ENCODE measurements around the gene DEXI.

Gene DEXI

DNA sequence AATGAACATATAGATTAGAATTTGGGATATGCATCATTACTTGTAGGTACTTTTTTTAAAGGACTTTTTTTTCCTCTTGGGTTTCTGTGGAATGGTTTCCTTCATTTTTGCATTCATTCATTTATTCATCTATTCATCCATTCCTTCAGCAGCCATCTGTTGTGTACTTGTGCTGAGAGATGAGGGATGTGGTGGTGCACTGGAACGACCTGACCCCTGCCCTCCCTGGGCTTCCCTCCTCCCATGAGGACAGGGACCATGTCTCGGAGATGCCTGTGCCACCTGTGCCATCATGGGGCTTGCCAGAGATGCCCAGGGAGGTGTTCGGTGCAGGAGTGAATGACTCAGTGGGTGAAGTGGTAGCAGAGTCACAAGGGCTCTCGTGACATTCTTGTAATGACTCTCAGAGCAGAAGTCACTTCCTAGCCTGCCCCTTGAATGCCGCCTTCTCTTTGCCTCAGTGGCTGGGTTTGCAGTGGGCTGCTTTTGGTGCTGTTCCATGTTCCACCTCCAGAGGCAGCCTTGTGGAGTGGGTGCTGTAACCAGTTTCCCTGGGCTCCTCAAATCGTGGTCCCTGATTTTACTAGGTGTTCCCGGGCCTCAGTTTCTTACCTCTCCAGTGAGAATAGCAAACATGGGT, 46.0 kb upstream of the DEXI start:
- H3K27ac ChIP-seq (ENCODE audit: low read depth, low read length), result no peak overlapping the region
- no peak overlapping the region for H3K14ac ChIP-seq (ENCODE audit: low read length)
- no peak overlapping the region for H3K18ac ChIP-seq (ENCODE audit: low read length)
- H3K9me3 ChIP-seq (ENCODE audit: insufficient read depth, low read depth, low read length), result no peaks in the 10 kb centered on the region
- H2BK12ac ChIP-seq (ENCODE audit: low read length), result no peak overlapping the region
- H4K12ac ChIP-seq (ENCODE audit: low read depth, low read length), result no peak overlapping the region
- H3K79me1 ChIP-seq (ENCODE audit: low read length), result peaks cover 5% of the 10 kb centered on the region
- WGBS (ENCODE audit: extremely low coverage, insufficient coverage, insufficient read length), result no CpG with 5 or more reads among the region's 7 CpGs
- H3K4me2 ChIP-seq (ENCODE audit: low read length), result no peak overlapping the region
- H3K23ac ChIP-seq (ENCODE audit: low read length), result no peak overlapping the region
- no peak overlapping the region for H2BK120ac ChIP-seq (ENCODE audit: insufficient read depth, low read length, poor library complexity)
- H2AK5ac ChIP-seq (ENCODE audit: low read length), result peak overlapping the region; percentile 25
- no peak overlapping the region for H2AFZ ChIP-seq (ENCODE audit: insufficient read depth, low read length, poor library complexity)
- no peaks in the 10 kb centered on the region for H3K27me3 ChIP-seq (ENCODE audit: insufficient read depth, low read length)
- peaks cover 30 to 40% of the 10 kb centered on the region in 2 experiments for H3K4me1 ChIP-seq (ENCODE audit: control insufficient read depth in 1 of 2, insufficient read depth in 2 of 2, low read length in 2 of 2)
- H4K8ac ChIP-seq (ENCODE audit: low read depth, low read length), result no peak overlapping the region
- no peak overlapping the region for H4K91ac ChIP-seq (ENCODE audit: low read depth, low read length)
- H3K9ac ChIP-seq (ENCODE audit: low read length), result no peak overlapping the region
- H3K36me3 ChIP-seq (ENCODE audit: control insufficient read depth in 1 of 2, insufficient read depth in 2 of 2, low read length in 2 of 2), result peaks cover 0 to 2% of the 10 kb centered on the region in 2 experiments
- H2BK5ac ChIP-seq (ENCODE audit: low read depth, low read length, poor library complexity), result no peak overlapping the region
- H3K4me3 ChIP-seq (ENCODE audit: low read depth, low read length), result no peak overlapping the region
- H3K79me2 ChIP-seq (ENCODE audit: control insufficient read depth, insufficient read depth, low read length, poor library complexity), result no peaks in the 10 kb centered on the region
- no peak overlapping the region for H3K4ac ChIP-seq (ENCODE audit: low read depth, low read length)
- no peak for DNase-seq

- Histone ChIP-seq H3K27me3 (ENCODE audit: insufficient read depth, low read length) (no peaks in the 10 kb centered on the region), H2AFZ (ENCODE audit: insufficient read depth, low read length, poor library complexity) (no peak overlapping the region), H4K8ac (ENCODE audit: low read depth, low read length) (no peak overlapping the region), H3K4me3 (ENCODE audit: low read depth, low read length) (no peak overlapping the region), H2BK5ac (ENCODE audit: low read depth, low read length, poor library complexity) (no peak overlapping the region), H3K9ac (ENCODE audit: low read length) (no peak overlapping the region), H2BK12ac (ENCODE audit: low read length) (no peak overlapping the region), H3K27ac (ENCODE audit: low read depth, low read length) (no peak overlapping the region), H2BK120ac (ENCODE audit: insufficient read depth, low read length, poor library complexity) (no peak overlapping the region), H3K18ac (ENCODE audit: low read length) (no peak overlapping the region), H3K4me2 (ENCODE audit: low read length) (no peak overlapping the region), H3K4me1 (ENCODE audit: control insufficient read depth in 1 of 2, insufficient read depth in 2 of 2, low read length in 2 of 2) (peaks cover 27 to 37% of the 10 kb centered on the region in 2 experiments), H3K79me2 (ENCODE audit: control insufficient read depth, insufficient read depth, low read length, poor library complexity) (no peaks in the 10 kb centered on the region), H4K91ac (ENCODE audit: low read depth, low read length) (no peak overlapping the region), H3K79me1 (ENCODE audit: low read length) (peaks cover 5% of the 10 kb centered on the region), H3K23ac (ENCODE audit: low read length) (no peak overlapping the region), H3K4ac (ENCODE audit: low read depth, low read length) (no peak overlapping the region), H3K36me3 (ENCODE audit: control insufficient read depth in 1 of 2, insufficient read depth in 2 of 2, low read length in 2 of 2) (peaks cover 0 to 3% of the 10 kb centered on the region in 2 experiments), H3K14ac (ENCODE audit: low read length) (no peak overlapping the region), H3K9me3 (ENCODE audit: insufficient read depth, low read depth, low read length) (no peaks in the 10 kb centered on the region), H2AK5ac (ENCODE audit: low read length) (no peak overlapping the region), H4K12ac (ENCODE audit: low read depth, low read length) (no peak overlapping the region)
- WGBS (ENCODE audit: extremely low coverage, insufficient coverage, insufficient read length), result no CpG with 5 or more reads among the region's 11 CpGs
- DNase-seq, result no peak
These were observed 45.3 kb upstream of the DEXI start for GRCh38 chr16:10987361-10988163.

- no peak for DNase-seq
- Histone ChIP-seq H3K9ac (ENCODE audit: low read length) (no peak overlapping the region), H3K9me3 (ENCODE audit: insufficient read depth, low read depth, low read length) (no peaks in the 10 kb centered on the region), H2BK12ac (ENCODE audit: low read length) (no peak overlapping the region), H3K36me3 (ENCODE audit: control insufficient read depth in 1 of 2, insufficient read depth in 2 of 2, low read length in 2 of 2) (peaks cover 3 to 7% of the 10 kb centered on the region in 2 experiments), H3K79me2 (ENCODE audit: control insufficient read depth, insufficient read depth, low read length, poor library complexity) (no peaks in the 10 kb centered on the region), H3K18ac (ENCODE audit: low read length) (no peak overlapping the region), H2AK5ac (ENCODE audit: low read length) (no peak overlapping the region), H3K23ac (ENCODE audit: low read length) (no peak overlapping the region), H2BK120ac (ENCODE audit: insufficient read depth, low read length, poor library complexity) (no peak overlapping the region), H4K8ac (ENCODE audit: low read depth, low read length) (no peak overlapping the region), H2AFZ (ENCODE audit: insufficient read depth, low read length, poor library complexity) (no peak overlapping the region), H2BK5ac (ENCODE audit: low read depth, low read length, poor library complexity) (no peak overlapping the region), H3K4me2 (ENCODE audit: low read length) (no peak overlapping the region), H3K27me3 (ENCODE audit: insufficient read depth, low read length) (no peaks in the 10 kb centered on the region), H3K79me1 (ENCODE audit: low read length) (peaks cover 2% of the 10 kb centered on the region), H3K4me3 (ENCODE audit: low read depth, low read length) (no peak overlapping the region), H3K27ac (ENCODE audit: low read depth, low read length) (no peak overlapping the region), H4K91ac (ENCODE audit: low read depth, low read length) (no peak overlapping the region), H3K4me1 (ENCODE audit: control insufficient read depth in 1 of 2, insufficient read depth in 2 of 2, low read length in 2 of 2) (peaks cover 14 to 18% of the 10 kb centered on the region in 2 experiments), H4K12ac (ENCODE audit: low read depth, low read length) (no peak overlapping the region), H3K14ac (ENCODE audit: low read length) (no peak overlapping the region), H3K4ac (ENCODE audit: low read depth, low read length) (no peak overlapping the region)
- no CpG with 5 or more reads among the region's 6 CpGs for WGBS (ENCODE audit: extremely low coverage, insufficient coverage, insufficient read length)
These were observed 42.2 kb upstream of the DEXI start for GRCh38 chr16:10984509-10984908.

DNA sequence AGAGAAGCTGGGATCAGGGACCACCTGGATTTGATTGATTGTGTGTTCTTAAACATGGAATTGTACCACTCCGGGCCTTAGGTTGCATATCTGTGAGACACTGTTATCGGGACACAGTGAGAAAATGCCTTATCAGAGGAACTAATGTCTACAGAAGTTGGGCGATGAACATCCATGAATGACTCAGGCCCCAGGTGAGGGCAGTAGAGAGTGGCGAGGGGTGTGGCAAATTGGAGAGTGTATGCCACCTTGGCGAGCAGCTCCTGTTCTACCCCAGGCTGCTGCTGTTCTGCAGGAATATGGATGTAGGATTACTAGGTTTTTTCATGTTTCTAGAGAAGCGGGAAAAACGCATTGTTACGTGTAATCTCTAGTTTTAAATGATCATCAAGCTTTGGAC, 40.9 kb upstream of the DEXI start:
- Histone ChIP-seq H3K36me3 (ENCODE audit: control insufficient read depth in 1 of 2, insufficient read depth in 2 of 2, low read length in 2 of 2) (peaks cover 7 to 8% of the 10 kb centered on the region in 2 experiments), H3K4me1 (ENCODE audit: control insufficient read depth in 1 of 2, insufficient read depth in 2 of 2, low read length in 2 of 2) (peaks cover 7 to 19% of the 10 kb centered on the region in 2 experiments), H2AK5ac (ENCODE audit: low read length) (no peak overlapping the region), H3K18ac (ENCODE audit: low read length) (no peak overlapping the region), H3K4me2 (ENCODE audit: low read length) (no peak overlapping the region), H2BK5ac (ENCODE audit: low read depth, low read length, poor library complexity) (no peak overlapping the region), H4K12ac (ENCODE audit: low read depth, low read length) (no peak overlapping the region), H3K27ac (ENCODE audit: low read depth, low read length) (no peak overlapping the region), H3K4me3 (ENCODE audit: low read depth, low read length) (no peak overlapping the region), H2BK12ac (ENCODE audit: low read length) (no peak overlapping the region), H4K8ac (ENCODE audit: low read depth, low read length) (no peak overlapping the region), H3K79me1 (ENCODE audit: low read length) (no peaks in the 10 kb centered on the region), H2AFZ (ENCODE audit: insufficient read depth, low read length, poor library complexity) (no peak overlapping the region), H3K4ac (ENCODE audit: low read depth, low read length) (no peak overlapping the region), H3K27me3 (ENCODE audit: insufficient read depth, low read length) (no peaks in the 10 kb centered on the region), H3K79me2 (ENCODE audit: control insufficient read depth, insufficient read depth, low read length, poor library complexity) (no peaks in the 10 kb centered on the region), H3K9ac (ENCODE audit: low read length) (no peak overlapping the region), H2BK120ac (ENCODE audit: insufficient read depth, low read length, poor library complexity) (no peak overlapping the region), H3K23ac (ENCODE audit: low read length) (no peak overlapping the region), H4K91ac (ENCODE audit: low read depth, low read length) (no peak overlapping the region), H3K14ac (ENCODE audit: low read length) (no peak overlapping the region), H3K9me3 (ENCODE audit: insufficient read depth, low read depth, low read length) (no peaks in the 10 kb centered on the region)
- no CpG with 5 or more reads among the region's 8 CpGs for WGBS (ENCODE audit: extremely low coverage, insufficient coverage, insufficient read length)
- DNase-seq, result no peak

Data from trophoblast cell (in vitro differentiated cells and primary cell).